NCI-H2171 (cell line): Measurements from ENCODE around the gene HMCN2.
"Not testable (repeated sequence)": the region's sequence is repeated elsewhere in the genome, so short reads cannot be mapped to it uniquely, and the experiment has no call there.

Experiments
- DNase-seq: peaks from one replicate; lab custom pipeline; 2025; lab: John Stamatoyannopoulos, UW

The HMCN2 gene

DNA sequence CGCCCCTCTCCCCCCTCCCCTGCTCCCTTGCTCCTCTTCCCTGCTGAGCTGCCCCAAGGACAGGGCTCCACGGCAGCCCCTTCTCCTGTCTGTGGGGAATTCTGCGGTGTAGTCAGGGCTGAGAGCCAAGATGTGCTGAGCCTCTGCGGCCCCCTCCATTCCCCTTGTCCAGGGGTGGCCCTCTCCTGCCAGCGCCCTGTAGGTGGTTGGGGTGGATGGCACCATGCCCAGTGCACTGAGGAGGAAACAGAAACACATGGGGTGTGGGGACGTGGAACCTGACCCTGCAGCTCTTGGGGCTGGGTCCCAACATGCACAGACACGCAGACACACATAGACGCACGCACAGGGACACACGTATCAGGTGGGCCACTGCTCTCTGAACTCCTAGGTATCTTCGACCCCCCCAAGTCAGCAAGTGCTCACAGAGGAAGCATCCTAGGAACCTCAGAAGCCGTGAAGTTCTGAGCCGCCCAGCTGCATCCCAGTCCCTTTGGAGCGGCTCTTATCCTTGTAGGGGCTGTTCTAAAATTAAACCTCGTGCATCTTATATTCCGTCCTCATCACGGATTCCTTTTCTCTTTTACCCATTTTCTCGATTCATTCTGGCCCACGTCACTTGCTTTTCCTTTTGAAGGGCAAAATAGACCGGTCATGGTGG is 64.8 kb downstream of the HMCN2 start:
- peak; percentile 66 for DNase-seq

DNA sequence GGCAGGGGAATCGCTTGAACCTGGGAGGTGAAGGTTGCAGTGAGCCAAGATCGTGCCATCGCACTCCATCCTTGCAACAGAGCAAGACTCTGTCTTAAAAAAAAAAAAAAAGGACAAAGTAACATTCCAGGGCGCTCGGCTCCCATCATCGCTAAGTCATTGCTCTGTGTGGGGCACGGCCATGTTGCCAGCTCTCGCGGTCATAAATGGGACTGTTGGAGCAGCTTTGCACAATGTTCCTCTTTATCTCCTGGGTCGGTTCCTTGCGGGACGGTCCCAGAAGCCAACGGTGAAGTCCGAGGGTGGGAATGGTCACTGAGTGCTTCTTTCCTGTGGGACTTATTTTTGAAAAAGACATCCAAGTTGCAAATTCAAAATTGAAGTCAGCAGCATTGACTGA is 65.5 kb downstream of the HMCN2 start:
- DNase-seq, result no peak

DNA sequence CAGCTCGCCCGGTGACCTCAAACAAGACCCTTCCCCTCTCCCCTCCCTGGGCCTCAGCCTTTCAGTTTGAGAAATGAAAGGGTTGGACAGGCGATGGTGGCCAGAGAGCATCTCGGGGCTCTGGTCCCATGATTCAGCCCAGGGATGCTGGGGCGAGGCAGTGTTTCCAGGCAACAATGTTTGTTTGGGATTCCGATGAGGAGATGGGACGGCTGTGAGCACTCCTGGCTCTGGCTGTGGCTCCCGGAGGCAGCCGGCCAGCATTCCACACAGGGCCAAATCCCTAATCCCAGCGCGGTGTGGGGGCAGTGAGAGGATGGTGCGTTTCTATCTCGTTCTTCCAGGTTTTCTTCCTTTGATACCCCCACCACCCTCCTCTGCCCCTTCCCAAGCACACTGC is 66.0 kb downstream of the HMCN2 start:
- DNase-seq, result no peak

DNA sequence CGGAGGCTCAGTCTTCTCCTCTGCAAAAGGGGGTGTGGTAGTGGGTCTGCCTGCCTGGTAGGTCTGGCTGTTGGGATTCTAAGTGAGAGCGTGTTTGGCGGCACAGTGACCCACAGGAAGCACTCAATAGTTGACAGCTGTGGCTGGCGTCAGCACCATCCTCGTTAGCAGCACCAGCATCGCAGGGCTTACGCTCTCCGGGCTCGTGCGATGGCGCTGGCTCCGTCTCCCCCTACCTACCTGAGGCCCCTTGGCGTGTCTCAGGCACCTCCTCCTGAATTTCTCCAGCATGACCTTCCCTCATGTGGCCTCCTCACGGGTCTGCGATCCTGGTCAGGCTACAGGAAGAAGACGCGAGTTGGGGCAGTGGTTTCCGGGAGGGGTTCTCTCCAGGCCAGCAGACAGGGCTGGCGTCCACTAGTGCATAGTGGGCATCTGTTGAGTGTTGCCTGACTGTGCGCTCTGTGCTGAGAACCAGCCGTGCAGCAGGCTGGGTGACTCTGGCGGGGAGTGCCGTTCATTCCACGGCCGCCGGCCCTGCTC is 66.9 kb downstream of the HMCN2 start:
- peak; percentile 27 for DNase-seq

DNA sequence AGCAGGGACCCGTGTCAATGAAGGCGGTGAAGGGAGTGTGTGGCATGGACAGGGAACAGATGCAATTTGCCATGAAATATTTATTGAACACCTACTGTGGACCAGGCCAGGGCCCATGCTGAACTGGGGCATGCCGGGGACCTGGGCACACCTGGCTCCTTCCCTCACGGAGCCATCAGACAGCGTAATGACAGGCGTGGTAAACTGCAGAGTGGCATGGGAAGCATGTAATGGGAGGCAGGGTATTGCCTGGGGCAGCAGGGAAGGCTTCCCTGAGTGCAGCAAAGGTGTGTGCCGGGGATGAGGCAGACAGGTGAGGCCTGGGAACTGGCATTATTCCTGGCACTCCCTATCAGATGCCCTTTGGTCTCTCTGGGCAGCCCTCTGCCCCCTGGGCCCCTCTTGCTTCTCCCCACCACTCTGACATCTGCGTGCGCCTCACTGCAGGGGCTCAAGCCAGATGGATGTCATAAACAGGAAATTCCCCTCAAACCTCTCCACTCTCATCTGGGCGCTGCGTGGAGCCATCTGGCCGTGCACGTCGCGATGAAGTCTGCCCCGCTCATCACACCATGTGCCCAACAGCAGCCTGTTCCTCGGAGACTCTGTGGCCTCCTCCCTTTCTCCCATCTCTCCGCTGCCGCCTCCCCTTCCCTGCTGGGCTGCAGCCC is 67.6 kb downstream of the HMCN2 start:
- peak; percentile 95 for DNase-seq

DNA sequence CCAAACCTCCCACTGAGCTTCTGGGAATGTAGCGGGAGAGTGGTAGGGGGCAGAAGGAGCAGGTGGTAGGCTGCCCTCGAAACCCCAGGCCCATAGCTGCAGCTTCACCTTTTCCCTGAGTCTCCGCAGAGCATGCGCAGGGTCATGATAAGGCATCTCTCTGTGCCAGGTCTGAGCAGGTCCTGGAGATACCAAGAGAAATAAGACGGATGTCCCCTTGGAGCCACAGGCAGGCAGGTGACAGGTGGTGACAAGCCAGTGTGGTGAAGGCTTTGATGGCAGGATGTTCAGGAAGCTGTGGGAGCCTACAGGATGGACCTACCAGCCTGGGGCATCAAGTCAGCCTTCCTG is 68.1 kb downstream of the HMCN2 start:
- DNase-seq, result no peak

DNA sequence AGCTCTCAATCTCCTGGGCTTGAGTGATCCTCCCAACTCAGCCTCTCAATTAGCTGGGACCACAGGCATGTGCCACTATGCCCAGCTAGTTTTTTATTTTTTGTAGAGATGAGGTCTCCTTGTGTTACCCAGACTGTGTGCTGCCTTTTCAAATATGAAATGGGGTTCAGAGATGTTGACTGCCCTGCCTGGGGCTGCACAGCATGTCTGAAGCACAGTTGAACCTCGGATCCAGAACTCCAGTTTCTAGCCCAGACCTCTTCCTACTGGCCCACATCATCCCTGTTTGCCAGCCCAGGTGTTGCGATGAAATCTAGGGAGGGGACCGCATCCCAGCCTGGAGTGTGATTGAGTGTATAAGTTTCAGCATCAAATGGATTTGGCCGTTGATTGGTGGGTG is 69.4 kb downstream of the HMCN2 start:
- DNase-seq, result no peak

DNA sequence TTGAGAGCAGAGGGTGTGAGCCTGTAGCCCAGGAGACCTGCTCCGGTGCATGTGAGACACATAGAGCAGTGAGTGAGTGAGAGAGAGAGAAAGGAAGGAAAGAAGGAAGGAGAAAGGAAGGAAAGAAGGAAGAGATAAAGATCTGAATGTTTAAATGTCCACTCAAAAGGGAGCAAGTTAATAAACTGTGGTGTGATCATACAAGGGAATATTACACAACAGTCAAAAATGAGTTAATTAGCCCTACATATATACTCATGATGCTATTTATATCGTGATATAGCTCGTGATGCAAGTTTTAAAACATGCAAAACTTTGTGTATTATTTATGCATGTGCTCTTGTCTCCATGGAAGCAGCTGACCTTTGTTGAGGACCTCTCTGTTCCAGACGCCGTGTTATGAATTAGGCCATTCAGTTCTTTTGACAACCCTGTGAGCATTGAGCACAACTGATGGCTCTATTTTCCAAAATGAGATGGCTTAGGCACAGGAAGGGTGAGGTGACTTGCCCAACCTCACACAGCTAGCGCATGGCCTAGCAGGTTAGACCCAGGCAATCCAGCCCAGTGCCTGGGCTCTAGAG is 70.6 kb downstream of the HMCN2 start:
- no peak for DNase-seq

DNA sequence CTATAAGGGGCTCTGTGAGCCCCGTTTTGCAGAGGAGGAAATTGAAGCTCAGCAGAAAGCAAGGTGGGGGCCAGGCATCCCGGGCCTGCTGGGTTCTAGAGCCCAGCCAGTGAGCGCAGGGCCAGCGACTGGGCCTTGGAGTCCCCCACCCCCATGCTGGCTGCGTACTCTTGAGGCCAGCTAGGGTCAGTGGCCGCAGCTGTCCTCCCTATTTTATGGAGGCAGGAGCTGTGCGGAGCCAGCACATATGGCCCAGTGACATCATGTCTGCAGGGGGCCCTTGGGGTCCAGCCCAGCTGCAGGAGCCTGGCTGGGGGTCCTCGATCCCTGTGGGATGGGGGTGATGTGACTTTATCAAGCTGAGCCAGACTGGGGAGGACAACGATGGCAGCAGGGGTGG is 71.3 kb downstream of the HMCN2 start:
- no peak for DNase-seq

DNA sequence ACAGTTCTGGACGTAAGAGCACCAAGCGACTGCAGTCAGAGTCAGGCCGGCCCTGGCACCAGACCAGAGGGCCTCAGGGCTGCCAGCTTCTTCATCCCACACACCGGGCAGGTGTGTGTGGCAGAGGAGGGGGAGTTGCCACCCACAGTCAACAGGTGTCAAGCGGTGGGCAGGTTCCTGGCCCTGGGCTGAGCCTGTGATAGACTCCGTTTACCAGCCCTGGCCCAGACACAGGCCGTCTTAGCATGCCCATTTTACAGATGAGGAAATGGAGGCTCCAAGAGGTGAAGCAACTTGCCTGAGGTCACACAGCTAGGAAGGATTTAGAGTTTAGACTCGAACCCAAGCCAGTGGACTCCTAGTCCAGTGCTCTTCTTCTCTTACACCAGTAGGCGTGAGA is 71.8 kb downstream of the HMCN2 start:
- DNase-seq, result no peak

DNA sequence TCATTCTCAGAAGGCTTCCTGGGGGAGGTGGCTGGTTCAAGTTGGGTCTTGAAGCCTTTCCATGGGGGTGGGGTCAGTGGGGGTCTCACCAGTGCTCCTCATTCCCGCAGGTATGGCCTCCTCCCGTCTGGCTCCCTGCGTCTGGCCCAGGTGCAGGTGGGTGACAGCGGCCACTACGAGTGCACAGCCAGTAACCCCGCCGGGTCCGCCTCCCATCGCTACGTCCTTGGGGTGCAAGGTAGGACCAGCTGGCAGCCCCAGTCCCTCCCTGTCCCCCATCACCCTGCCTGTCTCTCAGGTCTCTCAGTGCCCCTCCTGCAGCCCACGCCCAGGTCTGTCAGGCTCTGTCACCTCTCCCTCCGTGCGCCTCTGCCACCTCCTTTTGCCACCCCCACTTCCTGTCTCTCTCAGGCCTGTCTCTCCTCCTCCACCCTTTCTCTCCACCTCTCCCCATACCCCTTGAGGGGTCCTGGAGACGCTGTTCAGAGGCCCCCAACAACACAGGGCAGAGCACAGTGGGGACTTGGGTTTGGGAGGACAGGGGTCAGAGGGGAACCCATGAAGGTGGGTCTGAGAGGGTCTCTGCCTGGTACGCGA is 72.3 kb downstream of the HMCN2 start:
- DNase-seq, result no peak

DNA sequence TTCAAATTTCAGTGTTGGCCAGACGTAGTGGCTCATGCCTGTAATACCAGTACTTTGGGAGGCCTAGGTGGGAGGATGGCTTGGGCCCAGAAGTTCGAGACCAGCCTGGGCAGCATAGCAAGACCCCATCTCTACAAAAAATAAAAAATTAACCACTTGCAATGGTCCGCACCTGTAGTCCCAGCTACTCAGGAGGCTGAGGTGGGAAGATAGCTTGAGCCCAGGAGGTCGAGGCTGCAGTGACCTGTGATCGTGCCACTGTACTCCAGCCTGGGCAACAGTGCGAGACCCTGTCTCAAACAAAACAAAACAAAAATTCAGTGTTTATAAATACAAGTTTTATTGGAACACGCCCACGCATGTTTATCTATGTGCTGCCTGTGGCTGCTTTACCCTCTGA is 73.3 kb downstream of the HMCN2 start:
- DNase-seq, result not testable (repeated sequence)

DNA sequence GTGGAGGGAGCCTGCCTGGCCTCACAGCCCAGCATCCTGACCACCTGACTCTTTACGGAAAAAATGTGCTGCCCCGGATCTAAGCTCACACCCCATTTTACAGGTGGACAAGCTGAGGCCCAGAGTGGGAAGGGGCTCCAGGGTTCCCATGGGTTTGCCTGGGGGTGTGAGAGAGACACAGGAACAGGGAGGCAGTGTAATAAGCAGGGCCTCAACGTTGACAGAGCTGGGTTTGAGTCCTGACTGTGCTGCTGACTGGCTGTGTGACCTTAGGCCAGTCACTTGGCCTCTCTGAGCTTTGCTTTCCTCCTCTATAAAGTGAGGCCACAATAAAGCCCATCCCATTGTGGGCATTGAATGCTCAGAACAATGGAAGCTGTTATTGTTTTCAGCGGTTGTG is 73.7 kb downstream of the HMCN2 start:
- no peak for DNase-seq

DNA sequence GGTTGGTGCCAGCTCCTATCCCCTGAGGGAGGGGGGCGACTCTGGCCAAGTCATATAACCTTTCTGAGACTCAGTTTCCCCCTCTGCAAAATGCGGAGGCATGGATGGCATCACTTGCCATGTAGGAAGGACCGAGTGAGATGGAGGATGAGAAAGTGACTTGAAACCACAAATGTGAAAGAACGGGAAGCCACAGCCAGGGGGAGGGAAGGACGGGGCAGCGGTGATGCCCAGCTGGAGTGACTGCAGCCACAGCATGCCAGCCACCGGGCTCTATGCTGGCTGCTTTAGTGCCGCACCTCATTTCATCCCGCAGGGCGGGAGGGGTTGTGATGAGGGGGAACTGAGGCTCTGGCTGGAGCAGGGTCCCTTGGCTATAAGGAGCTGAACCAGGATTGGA is 74.5 kb downstream of the HMCN2 start:
- no peak for DNase-seq

DNA sequence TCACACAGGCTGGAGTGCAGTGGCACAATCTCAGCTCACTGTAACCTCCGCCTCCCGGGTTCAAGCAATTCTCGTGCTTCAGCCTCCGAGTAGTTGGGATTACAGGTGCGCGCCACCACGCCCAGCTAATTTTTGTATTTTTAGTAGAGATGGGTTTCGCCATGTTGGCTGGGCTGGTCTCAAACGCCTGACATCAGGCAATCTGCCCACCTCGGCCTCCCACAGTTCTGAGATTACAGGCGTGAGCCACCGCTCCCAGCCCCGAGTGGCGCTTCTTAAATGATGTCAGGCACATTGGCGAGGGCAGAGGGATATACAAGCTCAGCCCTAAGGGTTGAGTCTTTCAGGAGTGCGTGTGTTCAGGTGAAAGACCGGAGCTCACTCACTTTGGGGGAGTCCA is 75.0 kb downstream of the HMCN2 start:
- not testable (repeated sequence) for DNase-seq

DNA sequence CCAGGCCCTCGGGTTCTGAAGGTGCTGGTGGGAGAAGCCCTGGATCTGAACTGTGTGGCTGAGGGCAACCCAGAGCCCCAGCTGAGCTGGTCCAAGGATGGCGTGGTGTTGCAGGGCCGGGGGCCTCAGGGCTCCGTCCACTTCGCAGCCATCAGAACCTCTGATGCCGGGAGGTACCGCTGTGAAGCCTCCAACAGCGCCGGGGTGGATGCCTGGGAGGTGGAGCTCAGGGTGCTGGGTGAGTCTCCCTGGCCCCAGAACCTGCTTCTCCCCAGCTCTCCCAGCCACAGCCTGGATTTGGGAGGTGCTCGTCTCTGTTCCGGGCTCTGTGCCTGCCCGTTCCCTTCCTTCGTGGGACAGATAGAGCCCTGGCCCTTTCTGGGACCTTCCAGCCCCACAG is 75.6 kb downstream of the HMCN2 start:
- no peak for DNase-seq

DNA sequence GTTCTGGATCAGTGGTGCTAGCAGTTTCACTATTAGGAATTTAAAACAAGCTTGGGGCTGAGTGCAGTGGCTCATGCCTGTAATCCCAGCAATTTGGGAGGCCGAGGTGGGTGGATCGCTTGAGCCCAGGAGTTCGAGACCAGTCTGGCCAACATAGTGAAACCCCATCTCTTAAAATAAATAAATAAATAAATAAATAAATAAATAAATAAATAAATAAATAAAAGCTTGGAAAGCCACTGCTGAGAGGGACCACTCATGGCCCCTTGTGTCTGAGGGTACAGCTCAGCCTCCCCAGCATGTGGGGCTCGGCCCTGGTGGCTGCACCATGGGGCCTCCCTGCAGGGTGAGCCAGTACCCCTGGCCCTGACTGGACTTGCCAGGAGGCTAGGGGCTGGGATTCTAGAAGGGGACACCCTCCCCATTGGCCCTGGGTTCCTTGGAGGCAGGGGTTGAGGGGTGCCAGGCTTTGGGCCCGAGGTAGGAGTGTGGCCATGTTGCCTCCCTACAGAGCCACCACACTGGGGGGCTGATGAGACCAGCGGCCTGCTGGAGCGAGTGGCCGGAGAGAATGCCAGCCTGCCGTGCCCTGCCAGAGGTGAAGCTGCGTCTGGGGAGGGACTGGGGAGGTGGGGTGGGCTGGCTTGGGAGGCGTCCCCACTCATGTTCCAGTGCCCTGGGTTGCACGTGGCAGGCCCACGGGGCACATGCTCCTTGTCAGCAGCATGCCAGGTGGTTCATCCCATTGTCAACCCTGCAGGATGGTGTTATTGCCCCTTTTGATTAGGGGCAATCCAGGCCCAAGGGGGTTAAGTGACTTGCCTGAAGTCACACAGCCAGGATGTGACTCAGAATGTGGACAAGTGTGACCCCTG is 76.5 kb downstream of the HMCN2 start:
- DNase-seq, result no peak

DNA sequence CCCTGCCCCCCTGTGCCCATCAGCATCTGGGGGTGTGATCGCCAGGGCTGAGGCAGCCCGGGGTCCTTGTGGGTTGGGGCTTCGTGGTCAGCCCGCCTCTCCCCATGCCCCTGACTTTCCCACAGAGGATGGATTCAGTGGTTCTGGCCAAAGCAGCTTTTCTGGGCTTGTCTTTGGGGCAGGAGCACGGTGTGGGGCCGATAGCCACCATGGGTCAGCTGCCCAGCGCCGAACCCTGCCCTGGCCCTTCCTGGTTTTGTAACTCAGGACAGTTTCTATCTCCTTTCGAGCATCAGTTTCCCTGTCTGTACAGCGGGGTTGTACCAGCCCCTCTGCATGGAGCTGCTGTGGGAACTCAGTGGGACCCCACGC is 77.1 kb downstream of the HMCN2 start:
- no peak for DNase-seq

DNA sequence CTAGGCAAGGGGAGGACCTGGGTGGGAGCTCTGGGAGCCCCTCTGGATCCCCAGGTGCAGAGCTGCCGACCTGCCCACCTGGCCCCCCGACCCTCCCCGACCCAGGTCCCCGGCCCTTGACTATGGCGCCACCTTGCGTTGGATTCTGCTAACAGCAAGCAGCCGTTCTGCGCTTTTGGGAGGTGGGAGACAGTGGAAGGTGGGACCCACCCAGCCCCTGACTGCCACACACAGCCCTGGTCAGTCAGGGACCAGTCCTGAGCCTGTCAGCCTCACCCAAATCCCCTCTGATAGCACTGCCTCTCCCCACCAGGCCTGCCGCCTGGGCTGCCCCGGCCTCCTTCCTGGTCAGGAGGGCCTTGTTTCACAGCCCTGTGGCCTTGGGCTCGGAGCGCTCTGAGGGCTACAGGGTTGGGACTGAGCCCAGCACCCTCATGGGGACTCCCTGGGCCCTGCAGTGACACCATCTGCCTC is 77.9 kb downstream of the HMCN2 start:
- DNase-seq, result no peak

DNA sequence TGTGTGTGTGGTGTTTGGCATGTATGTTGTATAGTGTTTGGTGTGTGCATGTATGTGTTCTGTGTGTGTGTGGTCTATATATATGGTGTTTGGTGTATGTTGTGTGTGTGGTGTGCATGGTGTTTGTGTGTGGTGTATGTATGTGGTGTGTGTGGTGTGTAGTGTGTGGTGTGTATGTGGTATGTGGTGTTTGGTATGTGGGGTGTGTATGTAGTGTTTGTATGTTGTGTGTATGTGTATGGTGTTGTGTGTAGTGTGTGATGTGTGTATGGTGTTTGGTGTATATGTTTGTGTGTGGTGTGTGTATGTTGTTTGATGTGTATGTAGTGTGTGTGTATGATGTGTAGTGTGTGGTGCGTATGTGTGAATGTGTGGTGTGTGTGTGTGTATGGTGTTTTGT is 78.8 kb downstream of the HMCN2 start:
- DNase-seq, result no peak

DNA sequence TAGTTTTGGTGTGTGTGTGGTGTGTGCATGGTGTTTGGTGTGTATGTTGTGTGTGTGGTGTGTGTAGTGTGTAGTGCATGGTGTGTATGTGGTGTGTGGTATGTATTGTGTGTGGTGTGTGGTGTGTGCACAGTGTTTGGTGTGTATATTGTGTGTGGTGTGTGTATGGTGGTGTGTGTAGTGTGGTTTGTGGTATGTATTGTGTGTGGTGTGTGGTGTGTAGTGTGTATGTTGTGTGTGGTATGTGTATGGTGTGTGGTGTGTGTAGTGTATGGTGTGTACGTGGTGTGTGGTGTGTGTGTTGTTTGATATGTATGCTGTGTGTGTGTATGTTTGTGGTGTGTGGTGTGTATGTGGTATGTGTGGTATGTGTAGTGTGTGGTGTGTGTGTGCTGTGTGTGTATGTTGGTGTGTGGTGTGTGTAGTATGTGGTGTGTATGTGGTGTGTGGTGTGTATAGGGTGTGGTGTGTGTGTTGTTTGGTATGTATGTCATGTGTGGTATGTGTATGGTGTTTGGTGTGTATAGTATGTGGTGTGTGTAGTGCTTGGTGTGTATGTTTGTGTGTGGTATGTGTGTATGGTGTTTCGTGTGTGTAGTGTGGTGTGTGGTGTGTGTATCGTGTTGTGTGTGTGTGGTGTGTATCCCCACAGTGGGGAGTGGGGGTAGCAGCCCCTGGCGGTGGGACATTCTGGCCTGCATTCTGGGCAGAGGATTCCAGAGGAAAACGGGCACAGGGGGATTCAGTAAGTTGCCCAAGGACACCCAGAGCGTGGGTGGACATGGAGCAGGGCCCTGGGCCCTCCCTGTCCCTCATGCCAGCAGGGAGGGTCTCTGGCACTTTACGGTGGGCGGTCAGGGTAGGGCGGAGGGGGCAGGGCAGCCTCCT is 79.7 kb downstream of the HMCN2 start:
- no peak for DNase-seq
